OCI-LY1 (cell line): ENCODE data around the gene WNT11.

Experiments
- H2AFZ ChIP-seq: fragments of 200-600 bp; sonication (generic), shearing (Covaris generic); 2 replicates; pipeline ENCODE4 v1.6.0; 2014; ENCODE audit warnings: antibody characterized with exemption, mild to moderate bottlenecking, low read length
- H3F3A ChIP-seq: fragments of 200-600 bp; sonication (generic), shearing (Covaris generic); 2 replicates; pipeline ENCODE4 v1.6.0; 2014; ENCODE audit warnings: mild to moderate bottlenecking, antibody characterized with exemption, low read length, moderate library complexity; ENCODE audit not compliant: insufficient read depth
- H3K27ac ChIP-seq: fragments of 200-600 bp; sonication (generic); 2 replicates; pipeline ENCODE4 v1.5.1; 2014; ENCODE audit warnings: low read length, mixed run types, mild to moderate bottlenecking, low read depth; ENCODE audit not compliant: poor library complexity, severe bottlenecking
- H3K27me3 ChIP-seq: fragments of 200-600 bp; sonication (generic); 2 replicates; pipeline ENCODE4 v1.6.0; 2014; ENCODE audit warnings: antibody characterized with exemption, mild to moderate bottlenecking, low read length, moderate library complexity; ENCODE audit not compliant: insufficient read depth
- H3K36me3 ChIP-seq: fragments of 200-600 bp; sonication (generic); 2 replicates; pipeline ENCODE4 v1.6.1; 2014; ENCODE audit warnings: mild to moderate bottlenecking, antibody characterized with exemption, low read length, moderate library complexity, mixed read lengths; ENCODE audit not compliant: insufficient read depth
- H3K4me1 ChIP-seq: fragments of 200-600 bp; sonication (generic); 2 replicates; pipeline ENCODE4 v1.5.1; 2014; ENCODE audit warnings: mild to moderate bottlenecking, low read length, moderate library complexity; ENCODE audit not compliant: insufficient read depth, severe bottlenecking
- H3K4me2 ChIP-seq: fragments of 200-600 bp; sonication (generic), shearing (Covaris generic); 2 replicates; pipeline ENCODE4 v1.6.1; 2014; ENCODE audit warnings: low read length
- H3K4me3 ChIP-seq: fragments of 200-600 bp; sonication (generic); 2 replicates; pipeline ENCODE4 v1.5.1; 2014; ENCODE audit warnings: low read length, low read depth, mild to moderate bottlenecking, mixed read lengths; ENCODE audit not compliant: poor library complexity, severe bottlenecking
- H3K79me2 ChIP-seq: fragments of 200-600 bp; shearing (Covaris generic); 2 replicates; pipeline ENCODE4 v1.6.1; 2016; ENCODE audit warnings: mixed run types, low read length, mixed read lengths; ENCODE audit not compliant: insufficient read depth
- H3K9ac ChIP-seq: fragments of 200-600 bp; sonication (generic), shearing (Covaris generic); 2 replicates; pipeline ENCODE4 v1.6.1; 2014; ENCODE audit warnings: mild to moderate bottlenecking, low read length, mixed read lengths
- H3K9me2 ChIP-seq: fragments of 200-600 bp; sonication (generic), shearing (Covaris generic); 2 replicates; pipeline ENCODE4 v1.6.1; 2014; ENCODE audit warnings: low read depth, mild to moderate bottlenecking, low read length, mixed read lengths
- H3K9me3 ChIP-seq: fragments of 200-600 bp; shearing (Covaris generic); 2 replicates; pipeline ENCODE4 v1.6.1; 2014; ENCODE audit warnings: low read length, mixed read lengths
- H4K20me1 ChIP-seq: fragments of 200-600 bp; sonication (generic), shearing (Covaris generic); 2 replicates; pipeline ENCODE4 v1.6.0; 2016; ENCODE audit warnings: mild to moderate bottlenecking, low read length; ENCODE audit not compliant: insufficient read depth
- EZH2 ChIP-seq: fragments of 200-600 bp; sonication (generic), shearing (Covaris generic); IDR thresholded peaks from 2 replicates; pipeline ENCODE4 v1.8.0; 2017; ENCODE audit warnings: borderline replicate concordance, mixed run types, mild to moderate bottlenecking, antibody characterized with exemption, low read length, moderate library complexity, mixed read lengths
- TF ChIP-seq, protein P1 (sequence below): fragments of 200-600 bp; sonication (generic), shearing (Covaris generic); IDR thresholded peaks from 2 replicates; pipeline ENCODE4 v1.5.1; 2017; ENCODE audit warnings: mild to moderate bottlenecking, antibody characterized with exemption, low read length, moderate library complexity, mixed read lengths

Gene WNT11

GRCh38 chr11:76221365-76221764, 15.1 kb upstream of the WNT11 start:
- Histone ChIP-seq H3K27me3 (no peaks in the 10 kb centered on the region), H3F3A (no peaks in the 10 kb centered on the region), H3K79me2 (no peaks in the 10 kb centered on the region), H3K4me2 (no peak overlapping the region), H3K9me2 (no peaks in the 10 kb centered on the region), H3K9ac (no peak overlapping the region), H3K9me3 (no peaks in the 10 kb centered on the region), H3K27ac (no peak overlapping the region), H3K4me1 (no peaks in the 10 kb centered on the region), H4K20me1 (no peaks in the 10 kb centered on the region), H3K4me3 (no peak overlapping the region), H3K36me3 (no peaks in the 10 kb centered on the region), H2AFZ (no peak overlapping the region)
- no peak for TF ChIP-seq EZH2
- TF ChIP-seq, protein P1, sequence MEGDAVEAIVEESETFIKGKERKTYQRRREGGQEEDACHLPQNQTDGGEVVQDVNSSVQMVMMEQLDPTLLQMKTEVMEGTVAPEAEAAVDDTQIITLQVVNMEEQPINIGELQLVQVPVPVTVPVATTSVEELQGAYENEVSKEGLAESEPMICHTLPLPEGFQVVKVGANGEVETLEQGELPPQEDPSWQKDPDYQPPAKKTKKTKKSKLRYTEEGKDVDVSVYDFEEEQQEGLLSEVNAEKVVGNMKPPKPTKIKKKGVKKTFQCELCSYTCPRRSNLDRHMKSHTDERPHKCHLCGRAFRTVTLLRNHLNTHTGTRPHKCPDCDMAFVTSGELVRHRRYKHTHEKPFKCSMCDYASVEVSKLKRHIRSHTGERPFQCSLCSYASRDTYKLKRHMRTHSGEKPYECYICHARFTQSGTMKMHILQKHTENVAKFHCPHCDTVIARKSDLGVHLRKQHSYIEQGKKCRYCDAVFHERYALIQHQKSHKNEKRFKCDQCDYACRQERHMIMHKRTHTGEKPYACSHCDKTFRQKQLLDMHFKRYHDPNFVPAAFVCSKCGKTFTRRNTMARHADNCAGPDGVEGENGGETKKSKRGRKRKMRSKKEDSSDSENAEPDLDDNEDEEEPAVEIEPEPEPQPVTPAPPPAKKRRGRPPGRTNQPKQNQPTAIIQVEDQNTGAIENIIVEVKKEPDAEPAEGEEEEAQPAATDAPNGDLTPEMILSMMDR = no peak

GRCh38 chr11:76219243-76219642, 12.9 kb upstream of the WNT11 start:
- Histone ChIP-seq H3K4me3 (no peak overlapping the region), H3F3A (no peaks in the 10 kb centered on the region)
- no peak for TF ChIP-seq EZH2
- TF ChIP-seq, protein P1 = no peak

GRCh38 chr11:76218449-76219178, 12.3 kb upstream of the WNT11 start:
- Histone ChIP-seq H2AFZ (no peak overlapping the region), H3K27me3 (0 out of 2 replicates have a peak, but pooled peaks cover 6% of the 10 kb centered on the region), H3K4me1 (no peaks in the 10 kb centered on the region), H3K27ac (no peak overlapping the region), H3K9me2 (no peaks in the 10 kb centered on the region), H3K4me2 (no peak overlapping the region), H4K20me1 (no peaks in the 10 kb centered on the region), H3K9ac (no peak overlapping the region), H3F3A (no peaks in the 10 kb centered on the region), H3K36me3 (no peaks in the 10 kb centered on the region), H3K79me2 (no peaks in the 10 kb centered on the region), H3K9me3 (no peaks in the 10 kb centered on the region), H3K4me3 (no peak overlapping the region)
- TF ChIP-seq EZH2 = no peak
- TF ChIP-seq, protein P1 = no peak

More at GRCh38 chr11:76219243-76219642, 12.9 kb upstream of the WNT11 start:
- Histone ChIP-seq H2AFZ (no peak overlapping the region), H3K4me1 (no peaks in the 10 kb centered on the region), H3K4me2 (no peak overlapping the region), H3K9ac (no peak overlapping the region), H3K9me2 (no peaks in the 10 kb centered on the region), H3K79me2 (no peaks in the 10 kb centered on the region), H3K27ac (no peak overlapping the region), H3K27me3 (0 out of 2 replicates have a peak, but pooled peaks cover 6% of the 10 kb centered on the region), H4K20me1 (no peaks in the 10 kb centered on the region), H3K36me3 (no peaks in the 10 kb centered on the region), H3K9me3 (no peaks in the 10 kb centered on the region)
